AG09309 (cell line): ENCODE measurements around the gene ASCL2.

Source experiments
- DNase-seq: peaks from one replicate; pipeline ENCODE4 v3.0.0-alpha.2; 2010; ENCODE audit warnings: low read depth
- H3K4me3 ChIP-seq: 2 replicates; pipeline ENCODE4 v1.5.1; 2011; ENCODE audit warnings: mild to moderate bottlenecking, low read depth, low read length, moderate library complexity; ENCODE audit not compliant: control insufficient read depth
- CTCF ChIP-seq: IDR thresholded peaks from 2 replicates; pipeline ENCODE4 v1.5.1; 2011; ENCODE audit warnings: mild to moderate bottlenecking, low read depth, low read length, inconsistent platforms; ENCODE audit not compliant: insufficient read depth, control insufficient read depth; ENCODE audit errors: missing control alignments

Gene ASCL2

GRCh38 chr11:2263071-2263565 is 7.3 kb downstream of the ASCL2 start:
- no peak overlapping the region for H3K4me3 ChIP-seq
- no peak for DNase-seq
- no peak for TF ChIP-seq CTCF

- no peak for TF ChIP-seq CTCF
- no peak for DNase-seq
- no peak overlapping the region for H3K4me3 ChIP-seq
These were observed 7.9 kb downstream of the ASCL2 start for GRCh38 chr11:2262301-2263070.

- no peak for TF ChIP-seq CTCF
- no peak for DNase-seq
These were observed 8.8 kb downstream of the ASCL2 start for GRCh38 chr11:2261436-2262230.

GRCh38 chr11:2260491-2261364 is 9.7 kb downstream of the ASCL2 start:
- TF ChIP-seq CTCF: no peak
- no peak overlapping the region for H3K4me3 ChIP-seq

More at GRCh38 chr11:2261436-2262230, 8.8 kb downstream of the ASCL2 start:
- no peak overlapping the region for H3K4me3 ChIP-seq

GRCh38 chr11:2259897-2260451 is 10.4 kb downstream of the ASCL2 start:
- no peak for TF ChIP-seq CTCF
- DNase-seq: no peak
- H3K4me3 ChIP-seq: no peak overlapping the region

More at GRCh38 chr11:2260491-2261364, 9.7 kb downstream of the ASCL2 start:
- DNase-seq: no peak

GRCh38 chr11:2259466-2259830 is 10.9 kb downstream of the ASCL2 start:
- TF ChIP-seq CTCF: no peak
- no peak for DNase-seq

More at GRCh38 chr11:2259466-2259830, 10.9 kb downstream of the ASCL2 start:
- H3K4me3 ChIP-seq: no peak overlapping the region
